ENCODE measurements around the gene BCL2A1.
"Not testable (repeated sequence)": the region's sequence is repeated elsewhere in the genome, so short reads cannot be mapped to it uniquely, and the experiment has no call there.

Gene BCL2A1

GRCh38 chr15:79989183-79989582 is 18.2 kb upstream of the BCL2A1 start:
- DNase-seq (ENCODE audit: low read depth) = no peak

GRCh38 chr15:79988448-79989117 is 17.6 kb upstream of the BCL2A1 start:
- no peak for DNase-seq (ENCODE audit: low read depth)

- no peak for DNase-seq (ENCODE audit: low read depth)
These were observed 17.0 kb upstream of the BCL2A1 start for GRCh38 chr15:79987969-79988368.

GRCh38 chr15:79987569-79987955 is 16.6 kb upstream of the BCL2A1 start:
- no peak for DNase-seq (ENCODE audit: low read depth)

GRCh38 chr15:79981831-79982455 is 10.9 kb upstream of the BCL2A1 start:
- no peak for DNase-seq (ENCODE audit: low read depth)

- DNase-seq (ENCODE audit: low read depth) = no peak
These were observed 7.9 kb upstream of the BCL2A1 start for GRCh38 chr15:79978655-79979514.

GRCh38 chr15:79978260-79978654 is 7.3 kb upstream of the BCL2A1 start:
- DNase-seq (ENCODE audit: low read depth) = no peak

- no peak for DNase-seq (ENCODE audit: low read depth)
These were observed 6.5 kb upstream of the BCL2A1 start for GRCh38 chr15:79977431-79978054.

GRCh38 chr15:79973456-79974195 is 2.6 kb upstream of the BCL2A1 start:
- no peak for DNase-seq (ENCODE audit: low read depth)

GRCh38 chr15:79972863-79973262 is 1.9 kb upstream of the BCL2A1 start:
- no peak for DNase-seq (ENCODE audit: low read depth)

GRCh38 chr15:79970181-79970580 is 815 bp downstream of the BCL2A1 start:
- no peak for DNase-seq (ENCODE audit: low read depth)

- DNase-seq (ENCODE audit: low read depth) = no peak
These were observed 1.9 kb downstream of the BCL2A1 start for GRCh38 chr15:79969146-79969545.

GRCh38 chr15:79967298-79968182 is 3.5 kb downstream of the BCL2A1 start:
- peak; percentile 38 for DNase-seq (ENCODE audit: low read depth)

GRCh38 chr15:79966634-79967297 is 4.2 kb downstream of the BCL2A1 start:
- DNase-seq (ENCODE audit: low read depth) = no peak

GRCh38 chr15:79965846-79966630 is 5.0 kb downstream of the BCL2A1 start:
- no peak for DNase-seq (ENCODE audit: low read depth)

GRCh38 chr15:79964232-79964805 is 6.7 kb downstream of the BCL2A1 start:
- DNase-seq (ENCODE audit: low read depth) = no peak

- not testable (repeated sequence) for DNase-seq (ENCODE audit: low read depth)
These were observed 8.1 kb downstream of the BCL2A1 start for GRCh38 chr15:79962921-79963320.

- no peak for DNase-seq (ENCODE audit: low read depth)
These were observed 8.8 kb downstream of the BCL2A1 start for GRCh38 chr15:79962178-79962577.

All from stimulated activated CD4-positive, alpha-beta T cell treated with anti-CD3 and anti-CD28 coated beads, Interleukin-2, amount 100 ng/mL, for 4 hours (primary cell).